HepG2 (cell line): ENCODE results near the gene FCRLA. TPM values are rescaled to one million over a fixed set of nuclear protein-coding genes. Genes with fewer than 3 reads are reported as not detected.
A peak's percentile ranks its signal among the peaks of the same experiment; 100 is the strongest.

Experiments
- ATF7-NPFF ChIP-seq: sonication (generic); formaldehyde crosslinking; IDR thresholded peaks from 2 replicates; pipeline ENCODE4 v1.8.1; 2023; ENCODE audit warnings: mild to moderate bottlenecking, low read depth, missing genetic modification reagents, moderate library complexity
- CEBPG ChIP-seq: IDR thresholded peaks from 2 replicates; pipeline ENCODE4 v1.6.1; 2016
- DMAP1 ChIP-seq: IDR thresholded peaks from 2 replicates; pipeline ENCODE4 v1.6.1; 2016
- DNMT1 ChIP-seq: sonication (generic); formaldehyde crosslinking; IDR thresholded peaks from 2 replicates; pipeline ENCODE4 v1.5.1; 2020; ENCODE audit warnings: mild to moderate bottlenecking, missing genetic modification reagents
- DR1 ChIP-seq: sonication (generic); formaldehyde crosslinking; IDR thresholded peaks from 2 replicates; pipeline ENCODE4 v1.8.0; 2021; ENCODE audit warnings: mild to moderate bottlenecking, missing genetic modification reagents, inconsistent platforms
- FOXP1 ChIP-seq, 2 experiments: fragments of 450-650 bp in 1 of 2; IDR thresholded peaks; 2 replicates each; pipeline ENCODE4 v1.6.1; 2017 to 2018; ENCODE audit warnings: antibody characterized with exemption in 1 of 2
- GTF2F1 ChIP-seq: fragments of 150-350 bp; IDR thresholded peaks from 2 replicates; pipeline ENCODE4 v1.6.1; 2014; ENCODE audit warnings: low read length
- HMGA1 ChIP-seq: sonication (generic); formaldehyde crosslinking; conservative IDR thresholded peaks from 2 replicates; pipeline ENCODE4 v1.4.0; 2020; ENCODE audit warnings: missing genetic modification reagents
- JUND ChIP-seq: sonication (generic); formaldehyde crosslinking; IDR thresholded peaks from 2 replicates; pipeline ENCODE4 v1.8.0; 2022; ENCODE audit warnings: mild to moderate bottlenecking, missing genetic modification reagents
- MTF1 ChIP-seq: sonication (generic); formaldehyde crosslinking; IDR thresholded peaks from 2 replicates; pipeline ENCODE4 v1.5.0; 2020; ENCODE audit warnings: missing genetic modification reagents
- NR3C1 ChIP-seq: sonication (generic); formaldehyde crosslinking; IDR thresholded peaks from 2 replicates; pipeline ENCODE4 v1.4.0; 2020; ENCODE audit warnings: missing genetic modification reagents
- REST ChIP-seq, 2 experiments: IDR thresholded peaks; 2 replicates each; pipeline ENCODE4 v1.6.1; 2011 to 2012; ENCODE audit warnings: low read length in 2 of 2, borderline replicate concordance in 1 of 2, low read depth in 1 of 2, mild to moderate bottlenecking in 1 of 2, moderate library complexity in 1 of 2
- SP5 ChIP-seq: IDR thresholded peaks from 2 replicates; pipeline ENCODE4 v1.6.1; 2016; ENCODE audit warnings: low read depth, borderline replicate concordance
- USF2 ChIP-seq, 2 experiments: sonication (generic) in 1 of 2; formaldehyde crosslinking in 1 of 2; IDR thresholded peaks; 2 replicates each; pipeline versions ENCODE4 v1.5.1 to v1.6.1; 2011 to 2020; ENCODE audit warnings: borderline replicate concordance in 1 of 2, low read depth in 1 of 2, low read length in 1 of 2, mild to moderate bottlenecking in 1 of 2, missing genetic modification reagents in 1 of 2, moderate library complexity in 1 of 2
- XBP1 ChIP-seq: sonication (generic); formaldehyde crosslinking; IDR thresholded peaks from 2 replicates; pipeline ENCODE4 v1.5.0; 2020; ENCODE audit warnings: missing genetic modification reagents
- ZNF264 ChIP-seq: sonication (generic); formaldehyde crosslinking; IDR thresholded peaks from 2 replicates; pipeline ENCODE4 v1.4.0; 2020; ENCODE audit warnings: missing genetic modification reagents
- ZNF501 ChIP-seq: sonication (generic); formaldehyde crosslinking; IDR thresholded peaks from 2 replicates; pipeline ENCODE4 v1.5.1; 2020; ENCODE audit warnings: mild to moderate bottlenecking, moderate library complexity, missing genetic modification reagents
- ZNF576 ChIP-seq: sonication (generic); formaldehyde crosslinking; IDR thresholded peaks from 2 replicates; pipeline ENCODE4 v1.4.0; 2020; ENCODE audit warnings: mild to moderate bottlenecking, missing genetic modification reagents
- ZNF629 ChIP-seq: sonication (generic); formaldehyde crosslinking; conservative IDR thresholded peaks from 2 replicates; pipeline ENCODE4 v1.5.0; 2020; ENCODE audit warnings: missing genetic modification reagents
- ZNF766 ChIP-seq: sonication (generic); formaldehyde crosslinking; IDR thresholded peaks from 2 replicates; pipeline ENCODE4 v1.5.0; 2020; ENCODE audit warnings: missing genetic modification reagents, borderline replicate concordance
- ZUFSP ChIP-seq: sonication (generic); formaldehyde crosslinking; IDR thresholded peaks from 2 replicates; pipeline ENCODE4 v1.9.0; 2021; ENCODE audit warnings: missing genetic modification reagents, mild to moderate bottlenecking, borderline replicate concordance
- ZZZ3 ChIP-seq: sonication (generic); formaldehyde crosslinking; IDR thresholded peaks from 2 replicates; pipeline ENCODE4 v1.4.0; 2020; ENCODE audit warnings: missing genetic modification reagents, mild to moderate bottlenecking, borderline replicate concordance
- polyA plus RNA-seq, 8 experiments: library from polyadenylated mRNA; depleted of rRNA in 3 of 8; stranded (reverse) in 7 of 8; unstranded in 1 of 8; fragments of >200 nt; fragmentation: Illumina TruSeq in 4 of 8; extraction: Trizol in 4 of 8; gene quantifications; 2 replicates each; pipeline versions ENCODE4 v1.2.1 to v1.2.3, GENCODE V29; 2011 to 2016; ENCODE audit warnings: low read depth in 4 of 8, missing spikeins in 1 of 8, mixed read lengths in 1 of 8; ENCODE audit not compliant: insufficient read depth in 1 of 8
- total RNA-seq, 5 experiments: library from RNA; depleted of rRNA; stranded (reverse); fragments of >200 nt; fragmentation: Illumina TruSeq; extraction: Trizol; gene quantifications; 2 replicates each; pipeline ENCODE4 v1.2.3, GENCODE V29; 2016; ENCODE audit warnings: low read depth in 1 of 5

The FCRLA gene
- total and polyA plus RNA-seq, 2 of the 13 experiments (the other 11 are each of a cell fraction or from before 2014, with no cell fraction given), result not detected

GRCh38 chr1:161749509-161750407, 42.7 kb downstream of the FCRLA start, which contains the start of gene DUSP12 (continued):
- no peak; the same call in 1 of the 2 replicates for TF ChIP-seq DNMT1
- no peak for TF ChIP-seq ZNF576 (CRISPR knock-in tag)
- TF ChIP-seq MTF1 (CRISPR knock-in tag), result no peak
- no peak for TF ChIP-seq JUND (CRISPR knock-in tag)
- no peak for TF ChIP-seq ZNF629 (CRISPR knock-in tag)
- peak; percentile 59; the same call in 1 of the 2 replicates for TF ChIP-seq ZNF264 (CRISPR knock-in tag)
- peak; percentile 85 for TF ChIP-seq ZNF501 (CRISPR knock-in tag)
- no peak for TF ChIP-seq ZUFSP (CRISPR knock-in tag)
- no peak for TF ChIP-seq XBP1 (CRISPR knock-in tag)
- peak; percentile 41 for TF ChIP-seq ZZZ3 (CRISPR knock-in tag)
- TF ChIP-seq REST (IDR thresholded peaks at IDR 0.05; ENCODE audit: borderline replicate concordance in 1 of 2, low read depth in 1 of 2, low read length in 2 of 2), result no peak
- 0 out of 2 replicates have a peak, but pooled peaks have one; percentile 1 for TF ChIP-seq GTF2F1
- 0 out of 2 replicates have a peak, but pooled peaks have one; percentile 49 for TF ChIP-seq DR1 (CRISPR knock-in tag)
- TF ChIP-seq CEBPG (CRISPR knock-in tag), result no peak
- TF ChIP-seq ZNF766 (CRISPR knock-in tag), result peak; percentile 80; the same call in 1 of the 2 replicates
- no peak for TF ChIP-seq HMGA1 (CRISPR knock-in tag)
- peak; percentile 84 for TF ChIP-seq SP5 (CRISPR knock-in tag)
- TF ChIP-seq FOXP1 (IDR thresholded peaks at IDR 0.05), result no peak
- TF ChIP-seq FOXP1 (CRISPR knock-in tag; IDR thresholded peaks at IDR 0.05), result no peak
- TF ChIP-seq DMAP1 (CRISPR knock-in tag), result peak; percentile 94
- peak; percentile 76; the same call in 1 of the 2 replicates for TF ChIP-seq ATF7-NPFF (CRISPR knock-in tag)
- no peak for TF ChIP-seq NR3C1 (CRISPR knock-in tag)
- TF ChIP-seq USF2 (IDR thresholded peaks at IDR 0.05; ENCODE audit: low read depth, low read length), result no peak
- no peak for TF ChIP-seq USF2 (CRISPR knock-in tag; IDR thresholded peaks at IDR 0.05; ENCODE audit: borderline replicate concordance)
